K562 (cell line): ENCODE measurements around the gene TMEM53. TPM values are rescaled to one million over a fixed set of nuclear protein-coding genes. Genes with fewer than 3 reads are reported as not detected.

ENCODE experiments used
- BCLAF1 ChIP-seq, 2 experiments: fragments of 450-650 bp in 1 of 2; IDR thresholded peaks; 2 replicates each; pipeline ENCODE4 v1.6.1; 2011 to 2017; ENCODE audit warnings: low read depth in 2 of 2, antibody characterized with exemption in 1 of 2, borderline replicate concordance in 1 of 2, low read length in 1 of 2, mild to moderate bottlenecking in 1 of 2, mixed read lengths in 1 of 2; ENCODE audit not compliant: control insufficient read depth in 1 of 2
- CBFA2T3 ChIP-seq: fragments of 450-650 bp; IDR thresholded peaks from 2 replicates; pipeline ENCODE4 v1.6.1; 2017
- CBX3 ChIP-seq, 2 experiments: IDR thresholded peaks; 1 replicate in 1 of 2; 2 replicates in 1 of 2; pipeline ENCODE4 v1.6.1; 2012; ENCODE audit warnings: inconsistent platforms in 2 of 2, low read length in 2 of 2, borderline replicate concordance in 1 of 2, control low read depth in 1 of 2
- CEBPG ChIP-seq, 3 experiments: fragments of 200-800 bp in 1 of 3; sonication (Bioruptor generic) in 1 of 3; sonication (generic) in 1 of 3; formaldehyde crosslinking in 1 of 3; IDR thresholded peaks in 2 of 3; conservative IDR thresholded peaks in 1 of 3; 2 replicates each; pipeline versions ENCODE4 v1.6.1 to v1.8.0; 2016 to 2022; ENCODE audit warnings: missing compliant biosample characterization in 2 of 3, missing genetic modification characterization in 2 of 3, mild to moderate bottlenecking in 1 of 3, missing genetic modification reagents in 1 of 3
- CTCF ChIP-seq, 3 experiments: IDR thresholded peaks in 2 of 3; conservative IDR thresholded peaks in 1 of 3; 2 replicates each; pipeline ENCODE4 v1.5.1; 2011 to 2012; ENCODE audit warnings: low read length in 3 of 3, mild to moderate bottlenecking in 3 of 3, control low read depth in 2 of 3, improper control_type of control experiment in 1 of 3, inconsistent platforms in 1 of 3, low read depth in 1 of 3, mixed read lengths in 1 of 3, moderate library complexity in 1 of 3; ENCODE audit not compliant: insufficient read depth in 2 of 3
- HDAC1 ChIP-seq, 2 experiments: fragments of 450-650 bp; IDR thresholded peaks; 2 replicates each; pipeline ENCODE4 v1.6.1; 2016 to 2017; ENCODE audit warnings: inconsistent platforms in 1 of 2, mild to moderate bottlenecking in 1 of 2, moderate library complexity in 1 of 2
- HDAC6 ChIP-seq: IDR thresholded peaks from 2 replicates; pipeline ENCODE4 v1.6.1; 2012; ENCODE audit warnings: low read depth, mild to moderate bottlenecking, control low read depth, inconsistent platforms, low read length, moderate library complexity
- LCOR ChIP-seq: sonication (generic); formaldehyde crosslinking; IDR thresholded peaks from 2 replicates; pipeline ENCODE4 v1.8.0; 2022; ENCODE audit warnings: mild to moderate bottlenecking, missing genetic modification reagents
- RAD21 ChIP-seq, 2 experiments: fragments of 250-450 bp in 1 of 2; fragments of 450-650 bp in 1 of 2; sonication (Bioruptor Pico) in 1 of 2; formaldehyde crosslinking in 1 of 2; IDR thresholded peaks in 1 of 2; conservative IDR thresholded peaks in 1 of 2; 2 replicates each; pipeline versions ENCODE4 v1.4.0 to v1.8.0; 2020 to 2022; ENCODE audit warnings: mild to moderate bottlenecking in 2 of 2, moderate library complexity in 1 of 2
- RCOR1 ChIP-seq, 2 experiments: IDR thresholded peaks; 2 replicates each; pipeline ENCODE4 v1.6.1; 2012; ENCODE audit warnings: low read depth in 2 of 2, low read length in 2 of 2, borderline replicate concordance in 1 of 2, improper control_type of control experiment in 1 of 2
- SMARCA4 ChIP-seq: fragments of 450-650 bp; IDR thresholded peaks from 2 replicates; pipeline ENCODE4 v1.6.1; 2016
- SMC3 ChIP-seq: conservative IDR thresholded peaks from 2 replicates; pipeline ENCODE4 v1.6.1; 2011; ENCODE audit warnings: low read depth, low read length, improper control_type of control experiment; ENCODE audit not compliant: insufficient read depth
- SOX6 ChIP-seq: fragments of 450-650 bp; IDR thresholded peaks from 2 replicates; pipeline ENCODE4 v1.6.1; 2014; ENCODE audit warnings: mild to moderate bottlenecking
- TBP ChIP-seq: optimal IDR thresholded peaks from 2 replicates; pipeline ENCODE3; 2011; ENCODE audit warnings: low read depth, low read length, improper control_type of control experiment
- ZBTB7A ChIP-seq: IDR thresholded peaks from 2 replicates; pipeline ENCODE4 v1.6.1; 2011; ENCODE audit warnings: low read depth, mild to moderate bottlenecking, low read length, moderate library complexity, borderline replicate concordance; ENCODE audit not compliant: control insufficient read depth
- ZNF224 ChIP-seq: sonication (generic); formaldehyde crosslinking; IDR thresholded peaks from 2 replicates; pipeline ENCODE4 v1.8.0; 2022; ENCODE audit warnings: mild to moderate bottlenecking, missing genetic modification reagents
- polyA plus RNA-seq, 8 experiments: library from polyadenylated mRNA; depleted of rRNA in 4 of 8; stranded (reverse) in 5 of 8; unstranded in 3 of 8; fragments of >200 nt; fragmentation: Nextera tagmentation in 2 of 8; fragmentation: Illumina TruSeq in 1 of 8; extraction: Ambion mirVana in 2 of 8; extraction: Trizol in 1 of 8; gene quantifications; 2 replicates each; pipeline versions ENCODE4 v1.2.1 to v1.2.3, GENCODE V29; 2011 to 2014; ENCODE audit warnings: inconsistent platforms in 1 of 8, missing spikeins in 1 of 8
- total RNA-seq, 7 experiments: library from RNA; depleted of rRNA in 6 of 7; stranded (reverse); fragments of >200 nt in 6 of 7; fragmentation: Illumina TruSeq in 2 of 7; extraction: Trizol in 2 of 7; gene quantifications; 2 replicates each; pipeline versions ENCODE4 v1.2.1 to v1.2.3, GENCODE V29; 2011 to 2021; ENCODE audit warnings: low replicate concordance in 1 of 7

The TMEM53 gene
- total and polyA plus RNA-seq, 9 of the 15 experiments (the other 6 are each of a cell fraction or from before 2014, with no cell fraction given), result 0.23 to 3.7 (median 2.0) TPM

GRCh38 chr1:44677201-44677766 is 3.0 kb upstream of the TMEM53 start (continued):
- TF ChIP-seq SOX6 (0 out of 2 replicates have a peak, but pooled peaks have one; percentile 37), RCOR1 (IDR thresholded peaks at IDR 0.05; ENCODE audit: borderline replicate concordance in 1 of 2, low read depth in 2 of 2, low read length in 2 of 2) (peak in 1 of 2 experiments; percentile 84; a peak in 2 of 4 replicates), HDAC6 (no peak), CBX3 (IDR thresholded peaks at IDR 0.05; ENCODE audit: borderline replicate concordance in 1 of 2, low read length in 2 of 2) (0 out of 3 replicates have a peak, but pooled peaks of 1 of the 2 experiments have one; percentile 3), CTCF (IDR thresholded peaks at IDR 0.05 in 2 of 3, conservative IDR thresholded peaks at IDR 0.05 in 1 of 3; ENCODE audit: insufficient read depth in 2 of 3, low read depth in 1 of 3, low read length in 3 of 3) (peak; percentile 56 to 78 (median 63); a peak in 5 of 6 replicates), HDAC1 (IDR thresholded peaks at IDR 0.05) (no peak), CBFA2T3 (peak; percentile 25; the same call in 1 of the 2 replicates), CEBPG (CRISPR knock-in tag; IDR thresholded peaks at IDR 0.05) (peak; percentile 91), CEBPG (tag; conservative IDR thresholded peaks at IDR 0.05 in 1 of 2, IDR thresholded peaks at IDR 0.05 in 1 of 2) (peak; percentile 92 to 96), TBP (no peak), BCLAF1 (IDR thresholded peaks at IDR 0.05; ENCODE audit: borderline replicate concordance in 1 of 2, control insufficient read depth in 1 of 2, low read depth in 2 of 2, low read length in 1 of 2) (no peak), RAD21 (CRISPR knock-in tag; conservative IDR thresholded peaks at IDR 0.05 in 1 of 2, IDR thresholded peaks at IDR 0.05 in 1 of 2) (peak; percentile 38 to 62; a peak in 2 of 4 replicates), ZNF224 (CRISPR knock-in tag) (no peak), SMARCA4 (peak; percentile 17; the same call in 1 of the 2 replicates), LCOR (CRISPR knock-in tag) (no peak), ZBTB7A (no peak), SMC3 (no peak; the same call in 1 of the 2 replicates)
